H1 (cell line): Measurements from ENCODE around the gene IFT43. TPM values are rescaled to one million over a fixed set of nuclear protein-coding genes. Genes with fewer than 3 reads are reported as not detected.

Source experiments
- CTCF ChIA-PET: fragments of 300-600 bp; sonication (Branson Sonifier 250); formaldehyde crosslinking; loops from one replicate; lab custom pipeline; 2021; ENCODE audit not compliant: partially characterized antibody; lab: Charles Lee
- POLR2A ChIA-PET: fragments of 300-600 bp; sonication (Branson Sonifier 250); formaldehyde crosslinking; loops from one replicate; lab custom pipeline; 2021; ENCODE audit warnings: inconsistent platforms; ENCODE audit not compliant: partially characterized antibody; lab: Charles Lee
- DNase-seq, 2 experiments: peaks; one replicate each; pipeline versions ENCODE4 v3.0.0 to v3.0.0-alpha.2; 2010 to 2022; ENCODE audit warnings: low spot score in 2 of 2, low read depth in 1 of 2, mixed read lengths in 1 of 2
- FAIRE-seq: peaks from 2 replicates; lab custom pipeline; 2011; peaks lifted over from hg19 to GRCh38; lab: Jason Lieb, UNC
- H2AFZ ChIP-seq: 2 replicates; pipeline ENCODE4 v1.8.1; 2012; ENCODE audit warnings: low read length, inconsistent platforms
- H2AK5ac ChIP-seq: 2 replicates; pipeline ENCODE4 v1.6.1; 2013; ENCODE audit warnings: low read depth, low read length
- H2BK120ac ChIP-seq: replicated peaks from 2 replicates; pipeline ENCODE3; 2013; ENCODE audit warnings: low read depth, low read length, inconsistent platforms
- H2BK12ac ChIP-seq: 2 replicates; pipeline ENCODE4 v1.6.1; 2013; ENCODE audit warnings: low read depth, low read length
- H2BK15ac ChIP-seq: 2 replicates; pipeline ENCODE4 v1.6.1; 2013; ENCODE audit warnings: low read length
- H2BK20ac ChIP-seq: 2 replicates; pipeline ENCODE4 v1.6.1; 2013; ENCODE audit warnings: low read length
- H2BK5ac ChIP-seq: 2 replicates; pipeline ENCODE4 v1.6.1; 2013; ENCODE audit warnings: low read depth, low read length
- H3K14ac ChIP-seq: 2 replicates; pipeline ENCODE4 v1.6.1; 2013; ENCODE audit warnings: inconsistent platforms; ENCODE audit not compliant: insufficient read length
- H3K18ac ChIP-seq: 2 replicates; pipeline ENCODE4 v1.6.1; 2013; ENCODE audit warnings: low read length; ENCODE audit errors: extremely low read depth
- H3K23ac ChIP-seq: 2 replicates; pipeline ENCODE4 v1.6.1; 2013; ENCODE audit warnings: inconsistent platforms; ENCODE audit not compliant: insufficient read length
- H3K23me2 ChIP-seq: 2 replicates; pipeline ENCODE4 v1.6.1; 2013; ENCODE audit warnings: low read depth, low read length
- H3K27ac ChIP-seq: 2 replicates; pipeline ENCODE4 v1.6.1; 2011; ENCODE audit warnings: low read depth, low read length, inconsistent platforms
- H3K27me3 ChIP-seq, 4 experiments: replicated peaks in 1 of 4; 1 replicate in 1 of 4; 2 replicates in 3 of 4; pipeline versions ENCODE4 v1.6.1 to v1.8.1; 2011 to 2013; ENCODE audit warnings: low read length in 3 of 4, mild to moderate bottlenecking in 3 of 4, inconsistent platforms in 2 of 4, mixed read lengths in 2 of 4, moderate library complexity in 1 of 4; ENCODE audit not compliant: control insufficient read depth in 3 of 4, insufficient read depth in 3 of 4; ENCODE audit errors: extremely low read depth in 1 of 4
- H3K36me3 ChIP-seq, 4 experiments: 2 replicates each; pipeline versions ENCODE4 v1.6.1 to v1.8.1; 2011 to 2013; ENCODE audit warnings: mild to moderate bottlenecking in 4 of 4, low read length in 3 of 4, moderate library complexity in 2 of 4, control low read depth in 1 of 4, inconsistent platforms in 1 of 4; ENCODE audit not compliant: insufficient read depth in 4 of 4, control insufficient read depth in 2 of 4
- H3K4ac ChIP-seq: replicated peaks from 2 replicates; pipeline ENCODE3; 2013; ENCODE audit warnings: low read length, low read depth, mixed read lengths, inconsistent platforms; ENCODE audit not compliant: insufficient read length
- H3K4me1 ChIP-seq, 4 experiments: replicated peaks in 1 of 4; 1 replicate in 1 of 4; 2 replicates in 3 of 4; pipeline versions ENCODE4 v1.6.1 to v1.8.1; 2011 to 2013; ENCODE audit warnings: low read length in 3 of 4, inconsistent platforms in 2 of 4, mixed read lengths in 1 of 4; ENCODE audit not compliant: insufficient read depth in 4 of 4, control insufficient read depth in 3 of 4
- H3K4me2 ChIP-seq, 2 experiments: 2 replicates each; pipeline versions ENCODE4 v1.6.1 to v1.8.1; 2011 to 2013; ENCODE audit warnings: low read depth in 2 of 2, low read length in 2 of 2, control low read depth in 1 of 2, inconsistent platforms in 1 of 2, mild to moderate bottlenecking in 1 of 2; ENCODE audit not compliant: insufficient read depth in 1 of 2
- H3K4me3 ChIP-seq, 4 experiments: fragments of 200-600, 300-600 bp in 1 of 4; sonication (generic), shearing (Covaris generic), sonication (Bioruptor Twin) in 1 of 4; 2 replicates each; pipeline versions ENCODE4 v1.5.1 to v1.8.1; 2011 to 2016; ENCODE audit warnings: low read length in 4 of 4, low read depth in 3 of 4, control low read depth in 2 of 4, inconsistent platforms in 2 of 4, mild to moderate bottlenecking in 2 of 4, mixed read lengths in 1 of 4, moderate library complexity in 1 of 4; ENCODE audit not compliant: insufficient read depth in 2 of 4; ENCODE audit errors: extremely low read depth in 1 of 4
- H3K56ac ChIP-seq: replicated peaks from 2 replicates; pipeline ENCODE3; 2013; ENCODE audit warnings: low read depth, mild to moderate bottlenecking, mixed read lengths, low read length, inconsistent platforms; ENCODE audit not compliant: insufficient read length
- H3K79me1 ChIP-seq: 2 replicates; pipeline ENCODE4 v1.6.1; 2013; ENCODE audit warnings: low read depth, low read length, control low read depth
- H3K79me2 ChIP-seq, 2 experiments: 2 replicates each; pipeline versions ENCODE4 v1.6.1 to v1.8.1; 2012 to 2013; ENCODE audit warnings: low read length in 2 of 2, mild to moderate bottlenecking in 2 of 2, inconsistent platforms in 1 of 2; ENCODE audit not compliant: insufficient read depth in 2 of 2, control insufficient read depth in 1 of 2
- H3K9ac ChIP-seq, 4 experiments: replicated peaks in 1 of 4; 1 replicate in 1 of 4; 2 replicates in 3 of 4; pipeline versions ENCODE4 v1.6.1 to v1.8.1; 2011 to 2013; ENCODE audit warnings: low read depth in 3 of 4, low read length in 3 of 4, control low read depth in 2 of 4, mild to moderate bottlenecking in 2 of 4, moderate library complexity in 2 of 4, inconsistent platforms in 1 of 4; ENCODE audit errors: extremely low read depth in 1 of 4
- H3K9me3 ChIP-seq, 2 experiments: 2 replicates each; pipeline versions ENCODE4 v1.6.1 to v1.8.1; 2012 to 2013; ENCODE audit warnings: mild to moderate bottlenecking in 2 of 2, moderate library complexity in 2 of 2, control low read depth in 1 of 2, inconsistent platforms in 1 of 2, low read depth in 1 of 2, low read length in 1 of 2, mixed read lengths in 1 of 2; ENCODE audit not compliant: insufficient read depth in 2 of 2
- H4K20me1 ChIP-seq, 2 experiments: replicated peaks in 1 of 2; 2 replicates each; pipeline versions ENCODE3 to v1.8.1; 2011 to 2013; ENCODE audit warnings: inconsistent platforms in 2 of 2, low read length in 2 of 2, mild to moderate bottlenecking in 1 of 2; ENCODE audit not compliant: insufficient read depth in 2 of 2, control insufficient read depth in 1 of 2
- H4K5ac ChIP-seq: 2 replicates; pipeline ENCODE4 v1.6.1; 2013; ENCODE audit warnings: low read length, low read depth, mixed read lengths, inconsistent platforms; ENCODE audit not compliant: insufficient read length
- H4K8ac ChIP-seq: 2 replicates; pipeline ENCODE4 v1.8.0; 2013; ENCODE audit warnings: mild to moderate bottlenecking, moderate library complexity, low read length, inconsistent platforms; ENCODE audit not compliant: insufficient read depth; ENCODE audit errors: extremely low read depth
- H4K91ac ChIP-seq: replicated peaks from 2 replicates; pipeline ENCODE3; 2013; ENCODE audit warnings: low read length, mixed read lengths, inconsistent platforms; ENCODE audit not compliant: insufficient read length
- BRCA1 ChIP-seq: IDR thresholded peaks from 2 replicates; pipeline ENCODE4 v1.6.1; 2012; ENCODE audit warnings: low read depth, low read length, improper control_type of control experiment
- POU5F1 ChIP-seq: IDR thresholded peaks from 2 replicates; pipeline ENCODE4 v1.6.1; 2011; ENCODE audit warnings: low read depth, mild to moderate bottlenecking, low read length, moderate library complexity
- WGBS, 2 experiments: shearing (Covaris generic) in 1 of 2; methylation state at CpG; one replicate each; pipeline versions ENCODE4 v1.1.6 to v1.1.7; 2013 to 2015; ENCODE audit warnings: low lambda C conversion rate in 2 of 2, mixed read lengths in 2 of 2, inconsistent platforms in 1 of 2, low coverage in 1 of 2, missing lambda C conversion rate in 1 of 2; ENCODE audit not compliant: insufficient replicate concordance in 2 of 2, insufficient coverage in 1 of 2, insufficient read length in 1 of 2; ENCODE audit errors: extremely low coverage in 1 of 2, missing lambda C conversion rate in 1 of 2; 5-methylcytosine and 5-hydroxymethylcytosine counted together
- polyA plus RNA-seq, 7 experiments: library from polyadenylated mRNA; depleted of rRNA in 3 of 7; stranded (reverse) in 5 of 7; unstranded in 2 of 7; fragments of >200 nt in 5 of 7; fragments of 200-250 nt in 2 of 7; gene quantifications; 1 replicate in 5 of 7; 2 replicates in 1 of 7; 4 replicates in 1 of 7; pipeline versions ENCODE4 v1.2.1 to v1.2.3, GENCODE V29; 2011 to 2013; ENCODE audit warnings: missing spikeins in 2 of 7, mixed read lengths in 2 of 7
- total RNA-seq: library from RNA; stranded (reverse); fragmentation: NEBNext Ultra II Directional; extraction: Animal tissue kit (Norgen Biotek cat#: 25700); gene quantifications from 2 replicates; pipeline ENCODE4 v1.2.1, GENCODE V29; 2021

Gene IFT43
- total and polyA plus RNA-seq, 2 of the 8 experiments (the other 6 are each of a cell fraction or from before 2014, with no cell fraction given) = 17.0 to 20.8 TPM

DNA sequence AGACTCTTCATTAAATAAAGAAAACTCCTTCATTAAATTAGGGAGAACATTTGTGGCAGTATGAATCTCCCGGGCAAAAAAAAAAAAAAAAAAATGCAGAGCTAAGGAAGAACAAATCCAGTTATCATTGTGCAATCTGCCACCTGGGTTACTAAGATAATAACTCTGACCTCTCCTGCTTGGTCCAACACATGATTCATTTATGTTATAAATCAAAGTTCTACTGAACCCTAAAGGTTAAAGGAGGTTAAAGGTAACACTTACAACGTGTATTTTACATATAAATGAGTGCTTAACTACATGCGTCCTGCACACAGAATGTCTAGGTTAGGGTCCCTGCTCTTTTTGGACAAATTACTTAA lies 8.0 kb upstream of the IFT43 start:
- Histone ChIP-seq H2AFZ (no peak overlapping the region), H2BK5ac (no peak overlapping the region), H3K27me3 (peaks cover 0 to 9% (median 6%) of the 10 kb centered on the region in 4 experiments; a peak in 3 of 7 replicates), H3K18ac (no peak overlapping the region), H2BK20ac (no peak overlapping the region), H3K23ac (no peak overlapping the region), H2AK5ac (no peak overlapping the region), H2BK120ac (no peak overlapping the region), H3K27ac (no peak overlapping the region), H3K4me2 (no peak overlapping the region), H4K8ac (no peak overlapping the region), H3K79me2 (no peaks in the 10 kb centered on the region), H3K36me3 (no peaks in the 10 kb centered on the region), H3K4me3 (no peak overlapping the region), H3K79me1 (no peaks in the 10 kb centered on the region), H3K9me3 (no peaks in the 10 kb centered on the region), H2BK15ac (no peak overlapping the region), H3K56ac (no peak overlapping the region), H3K23me2 (peaks cover 4% of the 10 kb centered on the region), H3K14ac (no peak overlapping the region), H2BK12ac (no peak overlapping the region), H3K4me1 (peaks cover 0 to 7% (median 2%) of the 10 kb centered on the region in 4 experiments; a peak in 5 of 7 replicates), H4K5ac (no peak overlapping the region), H4K91ac (no peak overlapping the region), H3K9ac (no peak overlapping the region), H4K20me1 (no peaks in the 10 kb centered on the region), H3K4ac (no peak overlapping the region)
- ChIA-PET CTCF (interaction anchor here (1.0 to 20.1 kb wide), 11 partner anchors 10 to 267 kb away, joined by 3 to 261 read pairs (median 4); no protein-coding TSS in a partner anchor), POLR2A (interaction anchor here (0.6 to 1.0 kb wide), 3 partner anchors 72 to 206 kb away, joined by 3 to 4 read pairs (median 4); no protein-coding TSS in a partner anchor)
- DNase-seq (no peak), FAIRE-seq (no peak)
- WGBS, 2 experiments = 79% methylated on average over 3 of the region's 3 CpGs; no CpG with 5 or more reads in 1 of the 2 experiments
- TF ChIP-seq POU5F1 = no peak
- TF ChIP-seq BRCA1 = no peak
